Posterior cingulate gyrus (tissue), 11 donors: ENCODE measurements around the gene KCNK2.

Source experiments
- DNase-seq, 10 donors: peaks; one replicate each; pipeline versions ENCODE4 v3.0.0 to v3.0.0-alpha.2; 2020 to 2021; ENCODE audit warnings: mixed read lengths in 3 of 10
- intact Hi-C: fragments of 100-400 bp; cut with DNase I; formaldehyde crosslinking; loops from one replicate; pipeline ENCODE4 v1.15.1; 2023

Gene KCNK2

GRCh38 chr1:215243345-215244054, 161.0 kb downstream of the KCNK2 start:
- DNase-seq = no peak
- intact Hi-C loops = no loop called here

GRCh38 chr1:215250913-215251312, 168.4 kb downstream of the KCNK2 start:
- intact Hi-C loops = no loop called here
- no peak for DNase-seq

- no peak for DNase-seq
- intact Hi-C loops = no loop called here
These were observed 168.9 kb downstream of the KCNK2 start for GRCh38 chr1:215251428-215251827.

- intact Hi-C loops = no loop called here
These were observed 169.6 kb downstream of the KCNK2 start for GRCh38 chr1:215252164-215252563.

GRCh38 chr1:215256936-215257679, 174.6 kb downstream of the KCNK2 start:
- intact Hi-C loops = no loop called here
- DNase-seq = no peak

More at GRCh38 chr1:215252164-215252563, 169.6 kb downstream of the KCNK2 start:
- no peak for DNase-seq

- intact Hi-C loops = no loop called here
- DNase-seq = no peak
These were observed 178.2 kb downstream of the KCNK2 start for GRCh38 chr1:215260711-215261110.

GRCh38 chr1:215262106-215262505, 179.6 kb downstream of the KCNK2 start:
- DNase-seq = no peak
- intact Hi-C loops = no loop called here

- DNase-seq = no peak
- intact Hi-C loops = no loop called here
These were observed 181.1 kb downstream of the KCNK2 start for GRCh38 chr1:215263636-215264035.

- DNase-seq = no peak
- intact Hi-C loops = no loop called here
These were observed 182.1 kb downstream of the KCNK2 start for GRCh38 chr1:215264649-215265048.

- intact Hi-C loops = no loop called here
- no peak for DNase-seq
These were observed 185.0 kb downstream of the KCNK2 start for GRCh38 chr1:215267495-215267894.

- no peak for DNase-seq
- intact Hi-C loops = no loop called here
These were observed 187.4 kb downstream of the KCNK2 start for GRCh38 chr1:215269955-215270354.

GRCh38 chr1:215273838-215274516, 191.4 kb downstream of the KCNK2 start:
- intact Hi-C loops = no loop called here
- no peak for DNase-seq

GRCh38 chr1:215276582-215276981, 194.0 kb downstream of the KCNK2 start:
- intact Hi-C loops = no loop called here
- no peak for DNase-seq

- no peak for DNase-seq
- intact Hi-C loops = no loop called here
These were observed 195.0 kb downstream of the KCNK2 start for GRCh38 chr1:215277532-215277931.

- DNase-seq = no peak
- intact Hi-C loops = no loop called here
These were observed 197.1 kb downstream of the KCNK2 start for GRCh38 chr1:215279682-215280081.

- intact Hi-C loops = no loop called here
- no peak for DNase-seq
These were observed 200.0 kb downstream of the KCNK2 start for GRCh38 chr1:215282557-215282956.

GRCh38 chr1:215285013-215285800, 202.7 kb downstream of the KCNK2 start:
- no peak for DNase-seq
- intact Hi-C loops = no loop called here
